Ascending aorta (tissue), 2 donors: ENCODE data around the gene UMODL1. TPM values are rescaled to one million over a fixed set of nuclear protein-coding genes. Genes with fewer than 3 reads are reported as not detected.
"Not testable (repeated sequence)": the region's sequence is repeated elsewhere in the genome, so short reads cannot be mapped to it uniquely, and the experiment has no call there.

Experiments
- DNase-seq, 2 donors: peaks; one replicate each; pipeline ENCODE4 v3.0.0-alpha.2; 2019; ENCODE audit warnings: low spot score in 2 of 2
- H3K27ac ChIP-seq, 2 donors: fragments of 200-600 bp; sonication (generic); one replicate each; pipeline ENCODE4 v1.5.1; 2016 to 2017; ENCODE audit warnings: mild to moderate bottlenecking in 1 of 2
- H3K27me3 ChIP-seq: fragments of 200-600 bp; sonication (generic); one replicate; pipeline ENCODE4 v1.5.1; 2017
- H3K36me3 ChIP-seq, 2 donors: fragments of 200-600 bp; sonication (generic); one replicate each; pipeline ENCODE4 v1.5.1; 2016
- H3K4me1 ChIP-seq, 2 donors: fragments of 200-600 bp; sonication (generic); one replicate each; pipeline ENCODE4 v1.5.1; 2016 to 2017; ENCODE audit warnings: mild to moderate bottlenecking in 1 of 2
- H3K4me3 ChIP-seq, 2 donors: fragments of 200-600 bp; sonication (generic); one replicate each; pipeline ENCODE4 v1.5.1; 2016 to 2017; ENCODE audit warnings: mild to moderate bottlenecking in 1 of 2
- H3K9me3 ChIP-seq, 2 donors: fragments of 200-600 bp; sonication (generic); one replicate each; pipeline ENCODE4 v1.5.1; 2016
- intact Hi-C: fragments of 100-400 bp; cut with DNase I; formaldehyde crosslinking; loops from one replicate; pipeline ENCODE4 v1.15.1; 2023
- total RNA-seq: library from RNA; depleted of rRNA; stranded (reverse); fragments of >200 nt; gene quantifications from one replicate; pipeline ENCODE4 v1.1.0, GENCODE V29; 2016
- TF ChIP-seq, protein P1 (sequence below), 3 experiments: fragments of 200-600 bp in 2 of 3; fragments of 450-650 bp in 1 of 3; sonication (generic) in 2 of 3; IDR thresholded peaks; one replicate each; pipeline ENCODE4 v1.5.1; 2016 to 2019; ENCODE audit warnings: antibody characterized with exemption in 3 of 3, mild to moderate bottlenecking in 1 of 3, moderate library complexity in 1 of 3

Gene UMODL1
- total RNA-seq, 1 donor from 2014 or later: not detected

DNA sequence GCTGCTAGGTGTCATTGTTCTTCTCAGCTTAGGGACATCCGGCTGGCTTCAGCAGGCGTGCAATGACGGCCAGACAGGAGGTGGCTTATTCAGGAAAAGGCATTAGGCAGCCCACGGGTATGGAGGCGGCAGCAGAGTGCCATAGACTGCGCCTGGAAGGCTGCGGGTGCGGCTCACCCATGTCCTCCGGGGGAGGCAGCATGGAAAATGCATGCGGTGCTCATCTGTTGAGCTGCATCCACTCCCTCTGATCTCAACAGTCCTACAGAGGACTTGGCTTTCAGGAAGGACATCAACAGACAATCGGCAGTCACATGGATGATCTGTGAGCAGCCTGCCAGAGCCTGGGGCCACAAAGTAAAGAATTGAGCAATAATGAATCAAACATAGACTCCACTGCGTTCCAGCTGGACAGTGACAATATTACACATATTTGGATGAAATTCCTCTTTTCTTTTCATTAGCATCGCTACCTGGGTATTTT, 42.9 kb downstream of the UMODL1 start:
- intact Hi-C loops: no loop called here
- Histone ChIP-seq H3K4me1 (no peaks in the 10 kb centered on the region), H3K9me3 (no peaks in the 10 kb centered on the region), H3K4me3 (no peak overlapping the region), H3K36me3 (no peaks in the 10 kb centered on the region), H3K27ac (no peak overlapping the region), H3K27me3 (no peaks in the 10 kb centered on the region)
- no peak for DNase-seq
- TF ChIP-seq, protein P1, sequence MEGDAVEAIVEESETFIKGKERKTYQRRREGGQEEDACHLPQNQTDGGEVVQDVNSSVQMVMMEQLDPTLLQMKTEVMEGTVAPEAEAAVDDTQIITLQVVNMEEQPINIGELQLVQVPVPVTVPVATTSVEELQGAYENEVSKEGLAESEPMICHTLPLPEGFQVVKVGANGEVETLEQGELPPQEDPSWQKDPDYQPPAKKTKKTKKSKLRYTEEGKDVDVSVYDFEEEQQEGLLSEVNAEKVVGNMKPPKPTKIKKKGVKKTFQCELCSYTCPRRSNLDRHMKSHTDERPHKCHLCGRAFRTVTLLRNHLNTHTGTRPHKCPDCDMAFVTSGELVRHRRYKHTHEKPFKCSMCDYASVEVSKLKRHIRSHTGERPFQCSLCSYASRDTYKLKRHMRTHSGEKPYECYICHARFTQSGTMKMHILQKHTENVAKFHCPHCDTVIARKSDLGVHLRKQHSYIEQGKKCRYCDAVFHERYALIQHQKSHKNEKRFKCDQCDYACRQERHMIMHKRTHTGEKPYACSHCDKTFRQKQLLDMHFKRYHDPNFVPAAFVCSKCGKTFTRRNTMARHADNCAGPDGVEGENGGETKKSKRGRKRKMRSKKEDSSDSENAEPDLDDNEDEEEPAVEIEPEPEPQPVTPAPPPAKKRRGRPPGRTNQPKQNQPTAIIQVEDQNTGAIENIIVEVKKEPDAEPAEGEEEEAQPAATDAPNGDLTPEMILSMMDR (IDR thresholded peaks at IDR 0.05): no peak

- Histone ChIP-seq H3K27ac (no peak overlapping the region), H3K9me3 (no peaks in the 10 kb centered on the region), H3K4me3 (no peak overlapping the region), H3K27me3 (no peaks in the 10 kb centered on the region), H3K36me3 (no peaks in the 10 kb centered on the region), H3K4me1 (no peaks in the 10 kb centered on the region)
- intact Hi-C loops: loop anchor here (5.0 kb wide), 2 partner anchors 192 to 502 kb away; no protein-coding TSS in a partner anchor
- DNase-seq: no peak
- TF ChIP-seq, protein P1 (IDR thresholded peaks at IDR 0.05): no peak
Measured at GRCh38 chr21:42114646-42115045, 43.5 kb downstream of the UMODL1 start.

DNA sequence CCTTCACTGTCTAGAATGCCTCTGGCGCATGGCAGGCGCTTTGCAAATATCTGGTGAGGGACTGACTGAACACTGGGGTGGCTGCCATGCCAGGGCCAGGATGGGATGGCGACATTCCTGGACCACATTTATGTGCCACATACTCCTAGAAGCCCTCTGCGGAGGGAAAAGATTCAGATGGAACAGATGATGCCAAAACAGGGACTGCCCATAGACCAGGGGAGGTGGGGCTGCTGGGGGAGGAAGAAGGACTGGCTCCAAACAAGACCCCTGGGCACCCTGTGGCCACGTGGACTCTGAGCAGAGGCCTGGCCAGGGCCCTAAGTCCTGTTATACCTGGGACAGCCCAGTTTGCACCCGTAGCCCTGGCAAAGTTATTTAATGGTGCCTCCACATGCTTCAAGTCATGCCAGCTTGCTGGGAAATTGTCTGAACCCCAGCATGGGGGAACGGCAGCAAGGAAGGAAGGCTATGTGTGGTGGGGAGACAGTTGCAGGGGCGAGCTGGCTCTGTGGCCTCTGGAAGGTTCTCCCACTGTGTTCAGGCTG, 44.1 kb downstream of the UMODL1 start:
- H3K27me3 ChIP-seq: no peaks in the 10 kb centered on the region
- H3K9me3 ChIP-seq: no peaks in the 10 kb centered on the region
- no peaks in the 10 kb centered on the region for H3K36me3 ChIP-seq
- TF ChIP-seq, protein P1 (IDR thresholded peaks at IDR 0.05): no peak
- H3K4me1 ChIP-seq: no peaks in the 10 kb centered on the region
- DNase-seq: no peak
- intact Hi-C loops: loop anchor here (5.0 kb wide), 2 partner anchors 193 to 503 kb away; no protein-coding TSS in a partner anchor
- H3K27ac ChIP-seq: no peak overlapping the region
- H3K4me3 ChIP-seq: no peak overlapping the region

DNA sequence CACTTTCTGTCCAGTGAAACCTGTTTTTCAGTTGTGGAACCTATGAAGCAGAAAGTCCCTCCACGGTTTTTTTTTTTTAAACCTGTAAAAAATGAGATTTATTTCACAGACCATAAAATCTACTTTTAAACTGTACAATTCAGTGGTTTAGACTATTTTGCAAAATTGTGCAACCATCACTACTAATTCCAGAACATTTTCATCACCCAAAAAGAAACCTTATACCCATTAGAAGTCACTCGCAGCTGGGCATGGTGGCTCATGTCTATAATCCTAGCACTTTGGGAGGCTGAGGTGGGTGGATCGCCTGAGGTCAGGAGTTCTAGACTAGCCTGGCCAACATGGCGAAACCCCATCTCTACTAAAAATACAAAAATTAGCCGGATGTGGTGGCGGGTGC, 45.4 kb downstream of the UMODL1 start:
- not testable (repeated sequence) for H3K36me3 ChIP-seq, H3K4me1 ChIP-seq, H3K9me3 ChIP-seq, H3K4me3 ChIP-seq, H3K27me3 ChIP-seq, DNase-seq, H3K27ac ChIP-seq
- intact Hi-C loops: loop anchor here (2.0 to 5.0 kb wide), 3 partner anchors 194 to 504 kb away; partner anchors contain the start of gene PRDM15

DNA sequence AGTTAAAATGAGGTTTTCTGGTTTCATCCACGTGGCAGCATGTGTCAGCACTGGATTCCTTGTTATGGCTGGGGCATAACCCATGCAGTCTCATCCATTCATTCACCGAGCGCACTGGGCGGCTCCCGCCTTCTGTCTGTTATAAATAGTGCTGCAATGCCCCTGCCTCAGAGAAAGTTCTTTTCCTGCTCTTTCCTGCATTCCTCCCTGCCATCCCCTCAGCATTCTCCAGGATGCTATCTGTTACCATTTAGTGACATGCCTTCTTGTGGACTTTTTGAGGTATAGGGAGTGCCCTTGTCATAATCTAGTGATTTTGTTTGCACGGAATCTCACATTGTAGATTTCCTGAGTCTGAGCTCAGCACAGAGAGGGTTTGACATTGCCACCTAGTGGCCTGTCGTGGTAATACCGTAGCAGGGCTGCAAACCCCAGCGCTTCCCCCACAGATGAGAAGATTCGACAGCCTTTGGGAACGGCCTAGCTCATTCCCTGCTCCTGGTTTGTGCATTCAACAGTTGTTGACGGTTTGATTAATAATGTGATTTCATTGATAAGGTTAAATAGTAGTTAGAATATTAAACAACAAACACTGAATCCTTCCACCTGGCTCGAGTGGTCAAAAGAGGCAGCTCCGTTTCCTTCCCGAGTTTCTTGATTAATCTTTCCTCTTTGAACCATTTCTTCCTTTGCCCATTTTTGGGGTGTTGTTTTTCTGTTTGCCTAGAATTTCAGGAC, 46.3 kb downstream of the UMODL1 start:
- intact Hi-C loops: loop anchor here (1.0 to 5.0 kb wide), 5 partner anchors 107 to 505 kb away; partner anchors contain the start of genes PRDM15 and ZBTB21
- Histone ChIP-seq H3K4me3 (peak overlapping the region in 1 of 2 donors; percentile 32), H3K27ac (no peak overlapping the region), H3K36me3 (no peaks in the 10 kb centered on the region), H3K4me1 (no peaks in the 10 kb centered on the region), H3K9me3 (no peaks in the 10 kb centered on the region), H3K27me3 (no peaks in the 10 kb centered on the region)
- TF ChIP-seq, protein P1 (IDR thresholded peaks at IDR 0.05): peak; percentile 91 to 95 (median 95)
- DNase-seq: peak in 1 of 2 donors; percentile 89
